ENCODE results near the gene PHACTR3.

PHACTR3 gene

GRCh38 chr20:59782986-59783640, 178.8 kb downstream of the PHACTR3 start:
- in situ Hi-C loops (cut with MboI; ENCODE audit: low pct_unique_long_range_greater_than_20kb, low sequenced_read_pairs, unreplicated experiment), result no loop called here
- TF ChIP-seq CTCF (IDR thresholded peaks at IDR 0.05; ENCODE audit: extremely low read depth, insufficient read depth, missing control alignments), result peak; percentile 95
- peak; percentile 84 for DNase-seq (ENCODE audit: low spot score)

GRCh38 chr20:59783641-59784010, 179.3 kb downstream of the PHACTR3 start:
- in situ Hi-C loops (cut with MboI; ENCODE audit: low pct_unique_long_range_greater_than_20kb, low sequenced_read_pairs, unreplicated experiment), result no loop called here
- no peak for TF ChIP-seq CTCF (IDR thresholded peaks at IDR 0.05; ENCODE audit: extremely low read depth, insufficient read depth, missing control alignments)
- no peak for DNase-seq (ENCODE audit: low spot score)

GRCh38 chr20:59784365-59784764, 180.0 kb downstream of the PHACTR3 start:
- DNase-seq (ENCODE audit: low spot score), result no peak
- in situ Hi-C loops (cut with MboI; ENCODE audit: low pct_unique_long_range_greater_than_20kb, low sequenced_read_pairs, unreplicated experiment), result no loop called here
- TF ChIP-seq CTCF (IDR thresholded peaks at IDR 0.05; ENCODE audit: extremely low read depth, insufficient read depth, missing control alignments), result no peak

GRCh38 chr20:59784791-59785668, 180.7 kb downstream of the PHACTR3 start:
- TF ChIP-seq CTCF (IDR thresholded peaks at IDR 0.05; ENCODE audit: extremely low read depth, insufficient read depth, missing control alignments), result no peak
- in situ Hi-C loops (cut with MboI; ENCODE audit: low pct_unique_long_range_greater_than_20kb, low sequenced_read_pairs, unreplicated experiment), result no loop called here
- no peak for DNase-seq (ENCODE audit: low spot score)

GRCh38 chr20:59785669-59785959, 181.3 kb downstream of the PHACTR3 start:
- no peak for TF ChIP-seq CTCF (IDR thresholded peaks at IDR 0.05; ENCODE audit: extremely low read depth, insufficient read depth, missing control alignments)
- in situ Hi-C loops (cut with MboI; ENCODE audit: low pct_unique_long_range_greater_than_20kb, low sequenced_read_pairs, unreplicated experiment), result no loop called here
- DNase-seq (ENCODE audit: low spot score), result no peak

- DNase-seq (ENCODE audit: low spot score), result no peak
- TF ChIP-seq CTCF (IDR thresholded peaks at IDR 0.05; ENCODE audit: extremely low read depth, insufficient read depth, missing control alignments), result no peak
- in situ Hi-C loops (cut with MboI; ENCODE audit: low pct_unique_long_range_greater_than_20kb, low sequenced_read_pairs, unreplicated experiment), result no loop called here
These were observed 181.9 kb downstream of the PHACTR3 start for GRCh38 chr20:59785986-59786795.

Data from GM13977 (cell line).